Vagina (tissue), 2 donors: ENCODE data around the gene ASB6.

Experiments
- CTCF ChIP-seq, 3 experiments: fragments of 450-650 bp in 2 of 3; fragments of 200-600 bp in 1 of 3; sonication (generic) in 1 of 3; IDR thresholded peaks; one replicate each; pipeline ENCODE4 v1.5.1; 2017 to 2019; ENCODE audit warnings: antibody characterized with exemption in 3 of 3, mild to moderate bottlenecking in 2 of 3, moderate library complexity in 2 of 3
- POLR2AphosphoS5 ChIP-seq, 2 donors: sonication (generic); formaldehyde crosslinking; IDR thresholded peaks; one replicate each; pipeline ENCODE4 v1.9.0; 2017; ENCODE audit warnings: antibody characterized with exemption in 2 of 2, mild to moderate bottlenecking in 2 of 2, low read depth in 1 of 2; ENCODE audit not compliant: insufficient read depth in 1 of 2

GRCh38 chr9:129681924-129682323 lies 40.0 kb upstream of the ASB6 start:
- TF ChIP-seq POLR2AphosphoS5 (IDR thresholded peaks at IDR 0.05; ENCODE audit: insufficient read depth in 1 of 2, low read depth in 1 of 2) (no peak), CTCF (IDR thresholded peaks at IDR 0.05) (no peak)
